ENCODE data around the gene IL1B. TPM values are rescaled to one million over a fixed set of nuclear protein-coding genes. Genes with fewer than 3 reads are reported as not detected.

The IL1B gene
- total and polyA plus RNA-seq, 2 donors (not counting 3 experiments of a cell fraction or from before 2014, with no cell fraction given): 0.25 TPM; not detected in 1

DNA sequence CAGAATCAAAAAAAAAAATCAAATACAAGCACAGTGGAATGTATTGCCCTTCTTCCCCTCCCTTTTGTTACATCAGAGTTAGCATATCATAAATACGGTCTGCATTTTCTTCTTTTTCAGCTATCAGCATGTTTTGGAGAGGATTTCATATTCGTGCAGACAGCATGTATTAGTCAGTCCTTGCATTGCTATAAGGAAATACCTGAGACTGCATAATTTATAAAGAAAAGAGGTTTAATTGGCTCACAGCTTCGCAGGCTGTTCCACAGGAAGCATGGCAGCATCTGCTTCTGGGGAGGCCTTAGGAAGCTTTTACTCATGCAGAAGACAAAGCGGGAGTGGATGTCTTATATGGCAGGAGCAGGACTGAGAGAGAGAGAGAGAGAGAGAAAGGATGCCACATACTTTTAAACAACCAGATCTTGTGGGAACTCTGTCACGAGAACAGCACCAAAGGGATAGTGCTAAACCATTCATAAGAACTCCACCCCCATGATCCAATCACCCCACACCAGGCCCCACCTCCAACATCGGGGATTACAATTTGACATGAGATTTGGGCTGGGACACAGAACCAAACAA lies 8.9 kb downstream of the IL1B start:
- intact Hi-C loops (cut with micrococcal nuclease) (no loop called here), dilution Hi-C loops (cut with MboI; ENCODE audit: extremely low pct_ligation_motif_present, low sequenced_read_pairs) (no loop called here)
- no peaks in the 10 kb centered on the region for H3K79me2 ChIP-seq (ENCODE audit: control insufficient read depth, insufficient read depth, low read length)
- H3K4me3 ChIP-seq (replicated peaks in 1 of 3; ENCODE audit: insufficient read depth in 1 of 3, low read depth in 1 of 3, low read length in 3 of 3): no peak overlapping the region
- DNase-seq (ENCODE audit: low read depth, low spot score): no peak
- BruUV-seq (replicated peaks): no TSS peak
- POLR2A ChIA-PET: no interaction called here
- no peak for FAIRE-seq
- no peaks in the 10 kb centered on the region for H3K9me1 ChIP-seq (replicated peaks; ENCODE audit: control insufficient read depth, extremely low read depth, insufficient read depth, low read length)
- no peaks in the 10 kb centered on the region for H3K36me3 ChIP-seq (ENCODE audit: control insufficient read depth in 2 of 2, extremely low read depth in 1 of 2, insufficient read depth in 2 of 2, low read length in 2 of 2)
- no peak overlapping the region for H3K4me2 ChIP-seq (ENCODE audit: insufficient read depth, low read length)
- no peak overlapping the region for H3K9ac ChIP-seq (replicated peaks; ENCODE audit: extremely low read depth, insufficient read depth, low read length)
- CTCF ChIA-PET: interaction anchor here (1.6 kb wide), 1 partner anchor 58 kb away, joined by 5 read pairs; no protein-coding TSS in a partner anchor
- H3K9me3 ChIP-seq (replicated peaks; ENCODE audit: control insufficient read depth, insufficient read depth, low read length): no peaks in the 10 kb centered on the region
- H3K4me1 ChIP-seq (ENCODE audit: control insufficient read depth, extremely low read depth, insufficient read depth, low read length): peaks cover 20% of the 10 kb centered on the region
- no peak for TF ChIP-seq EZH2 (IDR thresholded peaks at IDR 0.05; ENCODE audit: borderline replicate concordance, low read depth, low read length, severe bottlenecking)
- no peak for TF ChIP-seq JUN (IDR thresholded peaks at IDR 0.05; ENCODE audit: borderline replicate concordance, insufficient read depth, insufficient read length, low read depth)
- TF ChIP-seq, protein P1, sequence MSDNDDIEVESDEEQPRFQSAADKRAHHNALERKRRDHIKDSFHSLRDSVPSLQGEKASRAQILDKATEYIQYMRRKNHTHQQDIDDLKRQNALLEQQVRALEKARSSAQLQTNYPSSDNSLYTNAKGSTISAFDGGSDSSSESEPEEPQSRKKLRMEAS (IDR thresholded peaks at IDR 0.05; ENCODE audit: insufficient read depth, insufficient read length): no peak
- no peak for TF ChIP-seq MYC (IDR thresholded peaks at IDR 0.05; ENCODE audit: low read depth, low read length)
- no peak for TF ChIP-seq POLR2AphosphoS5 (IDR thresholded peaks at IDR 0.05; ENCODE audit: insufficient read depth, low read depth, low read length)
- TF ChIP-seq, protein P2, sequence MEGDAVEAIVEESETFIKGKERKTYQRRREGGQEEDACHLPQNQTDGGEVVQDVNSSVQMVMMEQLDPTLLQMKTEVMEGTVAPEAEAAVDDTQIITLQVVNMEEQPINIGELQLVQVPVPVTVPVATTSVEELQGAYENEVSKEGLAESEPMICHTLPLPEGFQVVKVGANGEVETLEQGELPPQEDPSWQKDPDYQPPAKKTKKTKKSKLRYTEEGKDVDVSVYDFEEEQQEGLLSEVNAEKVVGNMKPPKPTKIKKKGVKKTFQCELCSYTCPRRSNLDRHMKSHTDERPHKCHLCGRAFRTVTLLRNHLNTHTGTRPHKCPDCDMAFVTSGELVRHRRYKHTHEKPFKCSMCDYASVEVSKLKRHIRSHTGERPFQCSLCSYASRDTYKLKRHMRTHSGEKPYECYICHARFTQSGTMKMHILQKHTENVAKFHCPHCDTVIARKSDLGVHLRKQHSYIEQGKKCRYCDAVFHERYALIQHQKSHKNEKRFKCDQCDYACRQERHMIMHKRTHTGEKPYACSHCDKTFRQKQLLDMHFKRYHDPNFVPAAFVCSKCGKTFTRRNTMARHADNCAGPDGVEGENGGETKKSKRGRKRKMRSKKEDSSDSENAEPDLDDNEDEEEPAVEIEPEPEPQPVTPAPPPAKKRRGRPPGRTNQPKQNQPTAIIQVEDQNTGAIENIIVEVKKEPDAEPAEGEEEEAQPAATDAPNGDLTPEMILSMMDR (IDR thresholded peaks at IDR 0.05; ENCODE audit: extremely low read depth in 1 of 2, insufficient read depth in 1 of 2, low read depth in 1 of 2, low read length in 2 of 2): no peak
- no peak for TF ChIP-seq POLR2A (IDR thresholded peaks at IDR 0.05; ENCODE audit: low read depth, low read length)
- TF ChIP-seq FOS (IDR thresholded peaks at IDR 0.05; ENCODE audit: borderline replicate concordance, insufficient read depth, low read length): no peak
- H2AFZ ChIP-seq (ENCODE audit: low read depth, low read length): no peak overlapping the region
- H4K20me1 ChIP-seq (replicated peaks; ENCODE audit: control insufficient read depth, extremely low read depth, insufficient read depth, low read length): no peaks in the 10 kb centered on the region
- H3K27ac ChIP-seq (ENCODE audit: insufficient read depth, low read depth, low read length): no peak overlapping the region
- no peaks in the 10 kb centered on the region for H3K27me3 ChIP-seq (ENCODE audit: control insufficient read depth in 2 of 2, insufficient read depth in 2 of 2, low read length in 2 of 2)
